Measurements from ENCODE around the gene C8A. TPM values are rescaled to one million over a fixed set of nuclear protein-coding genes. Genes with fewer than 3 reads are reported as not detected.

Gene C8A
- total and polyA plus RNA-seq, 10 of the 15 experiments (the other 5 are each of a cell fraction or from before 2014, with no cell fraction given) = not detected

DNA sequence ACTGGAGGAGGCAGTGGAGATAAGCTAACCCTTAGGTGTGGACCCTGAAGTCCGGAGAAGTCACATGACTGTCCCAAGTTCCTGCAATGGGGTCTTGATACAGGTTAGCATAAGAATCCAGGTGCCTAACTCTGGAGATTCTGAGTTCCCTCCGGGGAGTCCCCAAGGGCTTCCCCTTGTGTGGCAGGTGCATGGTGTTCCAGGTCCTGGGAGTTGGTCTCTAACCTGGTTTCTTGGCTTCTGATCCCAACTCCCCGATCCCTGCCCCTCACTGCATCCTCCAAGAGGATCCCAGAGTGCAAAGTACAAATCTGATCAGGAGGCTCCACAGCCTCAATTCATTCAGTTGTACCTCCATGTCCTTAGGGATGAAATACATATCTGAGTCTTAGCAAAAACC is 9.3 kb upstream of the C8A start:
- Histone ChIP-seq H3K27me3 (replicated peaks in 1 of 2; ENCODE audit: control insufficient read depth in 2 of 2, insufficient read depth in 2 of 2, low read length in 1 of 2) (no peaks in the 10 kb centered on the region), H3K27ac (ENCODE audit: control insufficient read depth, insufficient read depth) (no peak overlapping the region), H3K4me2 (ENCODE audit: control insufficient read depth, insufficient read depth) (no peak overlapping the region), H3K9ac (ENCODE audit: control insufficient read depth, insufficient read depth, low read length) (no peak overlapping the region), H3K36me3 (ENCODE audit: control insufficient read depth in 2 of 2, insufficient read depth in 2 of 2, low read length in 1 of 2) (no peaks in the 10 kb centered on the region), H3K79me2 (ENCODE audit: control insufficient read depth, insufficient read depth, low read length) (no peaks in the 10 kb centered on the region), H4K20me1 (ENCODE audit: control insufficient read depth, insufficient read depth) (no peaks in the 10 kb centered on the region), H3K4me1 (ENCODE audit: control insufficient read depth, insufficient read depth, low read length) (no peaks in the 10 kb centered on the region), H2AFZ (ENCODE audit: control insufficient read depth, low read depth, low read length) (no peak overlapping the region), H3K4me3 (no peak overlapping the region), H3K9me3 (replicated peaks; ENCODE audit: control insufficient read depth, insufficient read depth, low read length) (no peaks in the 10 kb centered on the region)
- CTCF ChIA-PET = interaction anchor here (1.5 kb wide), 1 partner anchor 14 kb away, joined by 6 read pairs; no protein-coding TSS in a partner anchor
- no TSS peak for BruUV-seq (replicated peaks)
- intact Hi-C loops (cut with micrococcal nuclease; ENCODE audit: unreplicated experiment) = no loop called here
- in situ Hi-C loops (cut with MboI) = loop anchor here (25.0 kb wide), 1 partner anchor 1717 kb away; no protein-coding TSS in a partner anchor
- POLR2A ChIA-PET = interaction anchor here (0.6 kb wide), 1 partner anchor 241 kb away, joined by 6 read pairs; no protein-coding TSS in a partner anchor
- TF ChIP-seq STAT1 (conservative IDR thresholded peaks at IDR 0.05) (no peak), SUZ12 (IDR thresholded peaks at IDR 0.05; ENCODE audit: unreplicated experiment) (no peak), EGR1 (IDR thresholded peaks at IDR 0.05; ENCODE audit: borderline replicate concordance in 1 of 2, low read depth in 2 of 2, low read length in 2 of 2) (no peak)
- no peak for DNase-seq (ENCODE audit: low read depth, low spot score)
- SMC1A ChIA-PET (ENCODE audit: uncharacterized antibody, unreplicated experiment) = no interaction called here
- ATAC-seq = no peak
- 6% methylated on average over 3 of the region's 3 CpGs for WGBS (ENCODE audit: insufficient coverage, insufficient replicate concordance, low lambda C conversion rate, missing lambda C conversion rate)
- FAIRE-seq = no peak
- RAD21 ChIA-PET (ENCODE audit: unreplicated experiment) = no interaction called here

DNA sequence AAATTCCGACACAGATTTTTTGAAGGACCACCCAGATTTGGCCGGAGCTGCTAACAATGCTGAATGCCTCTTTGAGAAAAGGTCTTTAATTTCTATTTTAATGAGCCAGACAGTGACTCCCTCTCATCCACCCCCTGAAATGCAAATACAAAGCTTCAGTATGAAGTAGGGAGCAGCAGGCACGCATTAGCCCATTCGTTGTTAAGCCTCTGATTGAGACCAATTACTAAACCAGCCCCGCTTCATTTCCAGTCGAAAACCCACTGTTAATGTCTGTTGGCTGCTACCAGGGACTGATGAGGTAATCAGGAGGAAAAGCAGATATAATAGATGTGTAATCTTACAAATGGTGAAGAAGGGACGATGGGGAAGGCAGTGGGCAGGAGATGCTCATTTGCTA is 4.8 kb upstream of the C8A start:
- no peaks in the 10 kb centered on the region for H3K79me2 ChIP-seq (ENCODE audit: control insufficient read depth, insufficient read depth, low read length)
- no peaks in the 10 kb centered on the region for H3K27me3 ChIP-seq (replicated peaks in 1 of 2; ENCODE audit: control insufficient read depth in 2 of 2, insufficient read depth in 2 of 2, low read length in 1 of 2)
- CTCF ChIA-PET = no interaction called here
- H3K4me2 ChIP-seq (ENCODE audit: control insufficient read depth, insufficient read depth) = no peak overlapping the region
- RAD21 ChIA-PET (ENCODE audit: unreplicated experiment) = no interaction called here
- H3K36me3 ChIP-seq (ENCODE audit: control insufficient read depth in 2 of 2, insufficient read depth in 2 of 2, low read length in 1 of 2) = no peaks in the 10 kb centered on the region
- ATAC-seq (no peak), DNase-seq (ENCODE audit: low read depth, low spot score) (no peak), FAIRE-seq (no peak)
- H3K4me3 ChIP-seq = no peak overlapping the region
- H3K27ac ChIP-seq (ENCODE audit: control insufficient read depth, insufficient read depth) = no peak overlapping the region
- BruUV-seq (replicated peaks) = no TSS peak
- POLR2A ChIA-PET = no interaction called here
- intact Hi-C loops (cut with micrococcal nuclease; ENCODE audit: unreplicated experiment) (no loop called here), in situ Hi-C loops (cut with MboI) (loop anchor here (25.0 kb wide), 1 partner anchor 1713 kb away; no protein-coding TSS in a partner anchor)
- SMC1A ChIA-PET (ENCODE audit: uncharacterized antibody, unreplicated experiment) = no interaction called here
- no peaks in the 10 kb centered on the region for H3K4me1 ChIP-seq (ENCODE audit: control insufficient read depth, insufficient read depth, low read length)
- WGBS (ENCODE audit: insufficient coverage, insufficient replicate concordance, low lambda C conversion rate, missing lambda C conversion rate) = 40% methylated on average over 7 of the region's 7 CpGs
- H2AFZ ChIP-seq (ENCODE audit: control insufficient read depth, low read depth, low read length) = no peak overlapping the region
- no peaks in the 10 kb centered on the region for H4K20me1 ChIP-seq (ENCODE audit: control insufficient read depth, insufficient read depth)
- no peaks in the 10 kb centered on the region for H3K9me3 ChIP-seq (replicated peaks; ENCODE audit: control insufficient read depth, insufficient read depth, low read length)
- H3K9ac ChIP-seq (ENCODE audit: control insufficient read depth, insufficient read depth, low read length) = no peak overlapping the region
- no peak for TF ChIP-seq SUZ12 (IDR thresholded peaks at IDR 0.05; ENCODE audit: unreplicated experiment)
- TF ChIP-seq, protein P1, sequence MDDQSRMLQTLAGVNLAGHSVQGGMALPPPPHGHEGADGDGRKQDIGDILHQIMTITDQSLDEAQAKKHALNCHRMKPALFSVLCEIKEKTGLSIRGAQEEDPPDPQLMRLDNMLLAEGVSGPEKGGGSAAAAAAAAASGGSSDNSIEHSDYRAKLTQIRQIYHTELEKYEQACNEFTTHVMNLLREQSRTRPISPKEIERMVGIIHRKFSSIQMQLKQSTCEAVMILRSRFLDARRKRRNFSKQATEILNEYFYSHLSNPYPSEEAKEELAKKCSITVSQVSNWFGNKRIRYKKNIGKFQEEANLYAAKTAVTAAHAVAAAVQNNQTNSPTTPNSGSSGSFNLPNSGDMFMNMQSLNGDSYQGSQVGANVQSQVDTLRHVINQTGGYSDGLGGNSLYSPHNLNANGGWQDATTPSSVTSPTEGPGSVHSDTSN (IDR thresholded peaks at IDR 0.05; ENCODE audit: insufficient replicate concordance, low read depth, low read length) = no peak
- no peak for TF ChIP-seq ATF7 (IDR thresholded peaks at IDR 0.05; ENCODE audit: low read depth)
- TF ChIP-seq NR2C1 (IDR thresholded peaks at IDR 0.05) = no peak
- TF ChIP-seq, protein P2, sequence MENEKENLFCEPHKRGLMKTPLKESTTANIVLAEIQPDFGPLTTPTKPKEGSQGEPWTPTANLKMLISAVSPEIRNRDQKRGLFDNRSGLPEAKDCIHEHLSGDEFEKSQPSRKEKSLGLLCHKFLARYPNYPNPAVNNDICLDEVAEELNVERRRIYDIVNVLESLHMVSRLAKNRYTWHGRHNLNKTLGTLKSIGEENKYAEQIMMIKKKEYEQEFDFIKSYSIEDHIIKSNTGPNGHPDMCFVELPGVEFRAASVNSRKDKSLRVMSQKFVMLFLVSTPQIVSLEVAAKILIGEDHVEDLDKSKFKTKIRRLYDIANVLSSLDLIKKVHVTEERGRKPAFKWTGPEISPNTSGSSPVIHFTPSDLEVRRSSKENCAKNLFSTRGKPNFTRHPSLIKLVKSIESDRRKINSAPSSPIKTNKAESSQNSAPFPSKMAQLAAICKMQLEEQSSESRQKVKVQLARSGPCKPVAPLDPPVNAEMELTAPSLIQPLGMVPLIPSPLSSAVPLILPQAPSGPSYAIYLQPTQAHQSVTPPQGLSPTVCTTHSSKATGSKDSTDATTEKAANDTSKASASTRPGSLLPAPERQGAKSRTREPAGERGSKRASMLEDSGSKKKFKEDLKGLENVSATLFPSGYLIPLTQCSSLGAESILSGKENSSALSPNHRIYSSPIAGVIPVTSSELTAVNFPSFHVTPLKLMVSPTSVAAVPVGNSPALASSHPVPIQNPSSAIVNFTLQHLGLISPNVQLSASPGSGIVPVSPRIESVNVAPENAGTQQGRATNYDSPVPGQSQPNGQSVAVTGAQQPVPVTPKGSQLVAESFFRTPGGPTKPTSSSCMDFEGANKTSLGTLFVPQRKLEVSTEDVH (IDR thresholded peaks at IDR 0.05; ENCODE audit: low read depth, partially characterized antibody) = no peak
- no peak for TF ChIP-seq HCFC1 (IDR thresholded peaks at IDR 0.05; ENCODE audit: low read length)
- no peak for TF ChIP-seq IKZF2 (IDR thresholded peaks at IDR 0.05)
- TF ChIP-seq NFIC (IDR thresholded peaks at IDR 0.05; ENCODE audit: low read depth, low read length) = no peak
- TF ChIP-seq TBL1XR1 (IDR thresholded peaks at IDR 0.05; ENCODE audit: low read depth, low read length) = no peak
- TF ChIP-seq SIX5 (IDR thresholded peaks at IDR 0.05; ENCODE audit: low read depth, low read length, severe bottlenecking) = no peak
- TF ChIP-seq BRCA1 (IDR thresholded peaks at IDR 0.05; ENCODE audit: low read depth, low read length) = no peak
- no peak for TF ChIP-seq MEF2B (IDR thresholded peaks at IDR 0.05; ENCODE audit: partially characterized antibody, poor library complexity, severe bottlenecking)
- no peak for TF ChIP-seq SMAD1 (IDR thresholded peaks at IDR 0.05; ENCODE audit: low read depth, partially characterized antibody)

Data from GM12878 (cell line).